Measurements from ENCODE around the gene TRPM6.

- TF ChIP-seq, protein P1, sequence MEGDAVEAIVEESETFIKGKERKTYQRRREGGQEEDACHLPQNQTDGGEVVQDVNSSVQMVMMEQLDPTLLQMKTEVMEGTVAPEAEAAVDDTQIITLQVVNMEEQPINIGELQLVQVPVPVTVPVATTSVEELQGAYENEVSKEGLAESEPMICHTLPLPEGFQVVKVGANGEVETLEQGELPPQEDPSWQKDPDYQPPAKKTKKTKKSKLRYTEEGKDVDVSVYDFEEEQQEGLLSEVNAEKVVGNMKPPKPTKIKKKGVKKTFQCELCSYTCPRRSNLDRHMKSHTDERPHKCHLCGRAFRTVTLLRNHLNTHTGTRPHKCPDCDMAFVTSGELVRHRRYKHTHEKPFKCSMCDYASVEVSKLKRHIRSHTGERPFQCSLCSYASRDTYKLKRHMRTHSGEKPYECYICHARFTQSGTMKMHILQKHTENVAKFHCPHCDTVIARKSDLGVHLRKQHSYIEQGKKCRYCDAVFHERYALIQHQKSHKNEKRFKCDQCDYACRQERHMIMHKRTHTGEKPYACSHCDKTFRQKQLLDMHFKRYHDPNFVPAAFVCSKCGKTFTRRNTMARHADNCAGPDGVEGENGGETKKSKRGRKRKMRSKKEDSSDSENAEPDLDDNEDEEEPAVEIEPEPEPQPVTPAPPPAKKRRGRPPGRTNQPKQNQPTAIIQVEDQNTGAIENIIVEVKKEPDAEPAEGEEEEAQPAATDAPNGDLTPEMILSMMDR (IDR thresholded peaks at IDR 0.05), result no peak
- no peak for TF ChIP-seq POLR2A (IDR thresholded peaks at IDR 0.05)
Measured at GRCh38 chr9:74817281-74817810, 70.4 kb downstream of the TRPM6 start.

Measured in breast epithelium (tissue), 3 donors.